OCI-LY7 (cell line): ENCODE results near the gene CPSF3.

ENCODE experiments used
- EZH2phosphoT487 ChIP-seq: fragments of 200-600 bp; sonication (generic); IDR thresholded peaks from 2 replicates; pipeline ENCODE4 v1.6.1; 2018; ENCODE audit warnings: low read depth, borderline replicate concordance, mild to moderate bottlenecking, mixed run types, antibody characterized with exemption, low read length, moderate library complexity, mixed read lengths
- TF ChIP-seq, protein P1 (sequence below): fragments of 200-600 bp; sonication (generic); conservative IDR thresholded peaks from 2 replicates; pipeline ENCODE4 v1.5.1; 2014; ENCODE audit warnings: mild to moderate bottlenecking, antibody characterized with exemption, low read length, moderate library complexity, mixed read lengths

DNA sequence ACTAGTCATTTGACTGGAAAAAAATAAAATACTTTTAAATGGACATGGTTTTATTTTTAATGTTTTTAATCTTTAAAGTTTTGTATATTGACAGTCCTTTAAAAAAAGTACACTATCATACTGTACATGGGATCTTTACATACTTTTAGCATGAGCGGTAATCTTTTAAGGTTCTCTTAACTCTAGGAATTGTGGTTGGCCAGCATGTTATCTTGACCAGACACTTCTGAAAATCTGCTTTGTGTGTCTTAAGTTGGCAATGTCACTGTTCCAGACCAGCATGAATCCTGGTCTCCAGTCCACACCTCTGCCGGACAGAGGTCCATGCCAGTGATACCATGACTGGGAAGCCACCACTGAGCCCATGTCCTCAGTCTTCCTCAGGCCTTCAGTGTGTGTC, 17.8 kb upstream of the CPSF3 start:
- TF ChIP-seq, protein P1, sequence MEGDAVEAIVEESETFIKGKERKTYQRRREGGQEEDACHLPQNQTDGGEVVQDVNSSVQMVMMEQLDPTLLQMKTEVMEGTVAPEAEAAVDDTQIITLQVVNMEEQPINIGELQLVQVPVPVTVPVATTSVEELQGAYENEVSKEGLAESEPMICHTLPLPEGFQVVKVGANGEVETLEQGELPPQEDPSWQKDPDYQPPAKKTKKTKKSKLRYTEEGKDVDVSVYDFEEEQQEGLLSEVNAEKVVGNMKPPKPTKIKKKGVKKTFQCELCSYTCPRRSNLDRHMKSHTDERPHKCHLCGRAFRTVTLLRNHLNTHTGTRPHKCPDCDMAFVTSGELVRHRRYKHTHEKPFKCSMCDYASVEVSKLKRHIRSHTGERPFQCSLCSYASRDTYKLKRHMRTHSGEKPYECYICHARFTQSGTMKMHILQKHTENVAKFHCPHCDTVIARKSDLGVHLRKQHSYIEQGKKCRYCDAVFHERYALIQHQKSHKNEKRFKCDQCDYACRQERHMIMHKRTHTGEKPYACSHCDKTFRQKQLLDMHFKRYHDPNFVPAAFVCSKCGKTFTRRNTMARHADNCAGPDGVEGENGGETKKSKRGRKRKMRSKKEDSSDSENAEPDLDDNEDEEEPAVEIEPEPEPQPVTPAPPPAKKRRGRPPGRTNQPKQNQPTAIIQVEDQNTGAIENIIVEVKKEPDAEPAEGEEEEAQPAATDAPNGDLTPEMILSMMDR, result no peak
- TF ChIP-seq EZH2phosphoT487, result no peak
